D721Med (cell line): Measurements from ENCODE around the gene TAC1.

Experiments used
- DNase-seq: peaks from one replicate; pipeline ENCODE4 v3.0.0; 2011; ENCODE audit warnings: low spot score; ENCODE audit not compliant: insufficient read length
- FAIRE-seq: peaks from 2 replicates; lab custom pipeline; 2011; peaks lifted over from hg19 to GRCh38; lab: Jason Lieb, UNC
- TF ChIP-seq, protein P1 (sequence below): IDR thresholded peaks from 2 replicates; pipeline ENCODE4 v1.5.1; 2012; ENCODE audit warnings: mild to moderate bottlenecking, control low read depth; ENCODE audit not compliant: insufficient read depth; ENCODE audit errors: missing control alignments

Gene TAC1, protein sequence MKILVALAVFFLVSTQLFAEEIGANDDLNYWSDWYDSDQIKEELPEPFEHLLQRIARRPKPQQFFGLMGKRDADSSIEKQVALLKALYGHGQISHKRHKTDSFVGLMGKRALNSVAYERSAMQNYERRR

GRCh38 chr7:97731736-97732564 lies at the start of gene TAC1:
Gene TAC1, plus strand, starts transcription at chr7:97732086. Its CDS starts 527 bp downstream, at chr7:97732613.
- FAIRE-seq: no peak
- DNase-seq: no peak
- TF ChIP-seq, protein P1, sequence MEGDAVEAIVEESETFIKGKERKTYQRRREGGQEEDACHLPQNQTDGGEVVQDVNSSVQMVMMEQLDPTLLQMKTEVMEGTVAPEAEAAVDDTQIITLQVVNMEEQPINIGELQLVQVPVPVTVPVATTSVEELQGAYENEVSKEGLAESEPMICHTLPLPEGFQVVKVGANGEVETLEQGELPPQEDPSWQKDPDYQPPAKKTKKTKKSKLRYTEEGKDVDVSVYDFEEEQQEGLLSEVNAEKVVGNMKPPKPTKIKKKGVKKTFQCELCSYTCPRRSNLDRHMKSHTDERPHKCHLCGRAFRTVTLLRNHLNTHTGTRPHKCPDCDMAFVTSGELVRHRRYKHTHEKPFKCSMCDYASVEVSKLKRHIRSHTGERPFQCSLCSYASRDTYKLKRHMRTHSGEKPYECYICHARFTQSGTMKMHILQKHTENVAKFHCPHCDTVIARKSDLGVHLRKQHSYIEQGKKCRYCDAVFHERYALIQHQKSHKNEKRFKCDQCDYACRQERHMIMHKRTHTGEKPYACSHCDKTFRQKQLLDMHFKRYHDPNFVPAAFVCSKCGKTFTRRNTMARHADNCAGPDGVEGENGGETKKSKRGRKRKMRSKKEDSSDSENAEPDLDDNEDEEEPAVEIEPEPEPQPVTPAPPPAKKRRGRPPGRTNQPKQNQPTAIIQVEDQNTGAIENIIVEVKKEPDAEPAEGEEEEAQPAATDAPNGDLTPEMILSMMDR: no peak

DNA sequence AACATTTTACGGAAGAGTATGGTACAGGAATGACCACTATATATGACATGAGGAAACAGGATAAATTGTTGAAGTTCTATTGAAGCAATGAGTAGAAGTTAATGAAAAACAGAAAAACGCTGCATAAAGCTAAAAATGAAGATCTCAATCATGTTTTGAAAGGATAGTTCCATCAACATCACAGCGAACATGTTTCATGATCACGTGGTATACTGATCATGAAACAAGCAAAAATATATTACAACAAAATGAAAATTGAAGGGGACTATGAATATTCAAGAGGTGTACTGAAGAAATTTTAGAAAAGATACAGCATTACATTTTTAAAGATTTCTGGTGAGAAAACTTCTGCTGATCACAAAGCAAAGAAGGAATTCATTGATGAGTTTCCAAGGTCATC lies 45.9 kb upstream of the TAC1 start:
- TF ChIP-seq, protein P1: no peak
- FAIRE-seq (no peak), DNase-seq (no peak)

DNA sequence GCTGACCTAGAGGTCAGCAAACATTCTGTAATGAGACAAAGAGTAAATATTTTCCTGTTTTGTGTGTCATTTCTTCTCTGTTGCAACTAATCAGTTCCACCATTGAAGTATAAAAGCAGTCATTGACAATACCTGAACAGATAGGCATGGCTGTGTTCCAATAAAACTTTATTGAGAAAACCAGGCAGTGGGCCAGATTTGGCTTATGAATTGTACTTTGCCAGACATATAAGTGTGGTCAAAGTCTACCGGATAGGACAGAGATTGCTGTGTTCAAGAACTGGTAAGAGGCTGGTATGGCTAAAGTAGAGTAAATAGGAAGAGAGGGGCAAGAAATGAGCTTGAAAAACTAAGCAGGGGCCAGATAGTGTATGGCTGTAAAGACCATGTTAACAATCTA lies 38.3 kb upstream of the TAC1 start:
- TF ChIP-seq, protein P1: no peak
- DNase-seq (no peak), FAIRE-seq (no peak)

DNA sequence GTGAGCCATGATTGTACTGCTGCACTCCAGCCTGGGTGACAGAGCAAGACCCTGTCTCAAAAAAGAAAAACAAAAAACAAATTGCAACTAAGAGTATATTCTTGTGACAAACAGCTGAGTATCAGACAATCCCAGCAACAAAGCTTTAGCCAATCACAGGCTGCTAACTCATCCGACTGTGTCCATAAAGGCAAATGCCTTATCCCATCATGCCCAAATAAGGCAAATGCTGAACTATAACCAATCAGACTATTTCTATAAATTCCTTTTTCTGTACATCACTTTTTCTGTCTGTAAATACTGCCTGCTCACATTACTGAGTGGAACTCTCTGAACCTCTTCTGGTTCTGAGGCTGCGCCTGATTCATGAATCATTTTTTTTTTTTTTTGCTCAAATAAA lies 37.5 kb upstream of the TAC1 start:
- no peak for FAIRE-seq
- DNase-seq: no peak
- TF ChIP-seq, protein P1: no peak

GRCh38 chr7:97697396-97697795 lies 34.5 kb upstream of the TAC1 start:
- DNase-seq (no peak), FAIRE-seq (no peak)
- TF ChIP-seq, protein P1: no peak

DNA sequence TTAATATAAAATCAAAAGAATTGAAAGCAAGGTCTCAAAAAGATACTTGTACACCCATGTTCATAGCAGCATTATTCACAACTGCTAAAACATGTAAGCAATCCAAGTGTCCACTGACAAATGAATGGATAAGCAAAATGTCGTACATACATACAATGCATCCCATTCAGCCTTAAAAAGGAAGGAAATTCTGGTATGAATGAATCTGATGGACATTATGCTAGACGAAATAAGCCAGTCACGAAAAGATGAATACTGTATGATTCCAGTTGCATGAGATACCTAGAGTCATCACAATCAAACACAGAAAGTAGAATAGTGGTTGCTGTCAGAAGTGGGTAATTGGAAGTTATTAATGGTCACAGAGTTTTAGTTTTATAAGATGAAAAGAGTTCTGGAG lies 9.5 kb upstream of the TAC1 start:
- no peak for FAIRE-seq
- TF ChIP-seq, protein P1: no peak
- no peak for DNase-seq

DNA sequence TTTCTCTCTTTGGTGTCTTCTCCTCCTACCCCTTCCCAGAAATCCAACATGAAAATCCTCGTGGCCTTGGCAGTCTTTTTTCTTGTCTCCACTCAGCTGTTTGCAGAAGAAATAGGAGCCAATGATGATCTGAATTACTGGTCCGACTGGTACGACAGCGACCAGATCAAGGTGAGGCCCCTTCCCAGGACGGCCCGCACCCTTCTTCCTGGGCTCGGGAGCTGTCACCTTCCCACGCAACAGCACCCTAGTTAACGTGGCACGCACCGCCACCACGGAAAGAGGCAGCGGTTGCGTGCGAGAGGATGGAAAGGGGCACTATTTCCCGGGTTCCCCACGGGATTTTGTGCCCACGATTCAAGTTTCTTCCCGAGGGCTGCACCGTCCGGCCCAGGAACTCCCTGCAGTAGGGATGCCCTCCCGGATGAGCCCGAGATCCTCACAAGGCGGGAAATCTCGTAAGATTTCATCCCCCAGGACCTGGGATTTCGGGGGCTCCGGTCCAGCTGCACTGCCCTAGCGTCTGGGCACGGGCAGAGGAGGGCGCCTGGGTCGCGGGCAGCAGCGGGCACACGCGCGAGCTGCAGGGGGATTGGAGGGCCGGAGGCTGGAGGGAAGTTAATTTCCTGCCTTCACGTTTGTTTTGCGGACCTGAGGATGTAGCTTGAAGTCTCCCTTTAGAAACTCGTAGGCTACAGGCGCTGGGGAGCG lies 834 bp downstream of the TAC1 start:
- DNase-seq (no peak), FAIRE-seq (no peak)

More for the DNA sequence above, 834 bp downstream of the TAC1 start:
- TF ChIP-seq, protein P1: no peak
